Measurements from ENCODE around the gene AGPAT4.

AGPAT4 gene

GRCh38 chr6:161257793-161258457 lies 15.9 kb downstream of the AGPAT4 start:
- DNase-seq (ENCODE audit: low read depth in 4 of 4, low spot score in 1 of 4), result no peak

- no peak for DNase-seq (ENCODE audit: low read depth in 4 of 4, low spot score in 1 of 4)
Observed at GRCh38 chr6:161256407-161256806, 17.5 kb downstream of the AGPAT4 start.

DNA sequence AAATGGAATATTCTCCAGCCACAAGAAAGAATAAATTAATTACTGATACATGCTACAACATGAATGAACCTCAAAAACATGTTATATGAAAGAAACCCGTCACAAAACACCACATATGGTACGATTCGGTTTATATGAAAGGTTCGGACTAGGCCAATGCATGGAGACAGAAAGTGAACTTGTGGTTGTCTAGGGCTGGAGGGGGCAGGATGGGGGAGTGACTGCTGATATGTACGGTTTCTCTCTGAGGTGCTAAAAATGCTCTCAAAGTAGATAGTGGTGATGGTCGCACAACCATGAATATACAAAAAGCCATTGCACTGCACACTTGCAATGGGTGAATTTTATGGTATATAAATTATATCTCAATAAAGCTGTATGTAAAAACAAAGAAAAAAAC lies 18.3 kb downstream of the AGPAT4 start:
- DNase-seq (ENCODE audit: low read depth in 4 of 4, low spot score in 1 of 4), result no peak

- DNase-seq (ENCODE audit: low read depth in 4 of 4, low spot score in 1 of 4), result no peak
Observed at GRCh38 chr6:161254464-161255253, 19.2 kb downstream of the AGPAT4 start.

DNA sequence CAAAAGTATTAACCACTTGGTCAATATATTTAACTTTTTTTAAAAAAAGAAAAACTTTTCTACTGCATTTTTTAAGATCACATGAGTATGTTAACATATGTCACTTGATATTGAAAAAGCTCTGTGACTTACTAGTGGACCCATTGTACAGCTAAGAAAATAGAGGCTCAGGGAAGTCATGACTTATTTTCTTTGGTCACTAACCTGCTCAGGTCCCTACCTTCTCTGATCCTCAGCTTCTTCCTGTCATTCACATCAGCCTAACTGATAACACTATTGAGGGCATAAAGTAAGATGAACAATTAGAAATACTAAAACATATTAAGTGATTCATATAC lies 19.8 kb downstream of the AGPAT4 start:
- no peak for DNase-seq (ENCODE audit: low read depth in 4 of 4, low spot score in 1 of 4)

GRCh38 chr6:161251345-161251744 lies 22.5 kb downstream of the AGPAT4 start:
- DNase-seq (ENCODE audit: low read depth in 4 of 4, low spot score in 1 of 4), result no peak

GRCh38 chr6:161249327-161249726 lies 24.5 kb downstream of the AGPAT4 start:
- DNase-seq (ENCODE audit: low read depth in 4 of 4, low spot score in 1 of 4), result no peak

DNA sequence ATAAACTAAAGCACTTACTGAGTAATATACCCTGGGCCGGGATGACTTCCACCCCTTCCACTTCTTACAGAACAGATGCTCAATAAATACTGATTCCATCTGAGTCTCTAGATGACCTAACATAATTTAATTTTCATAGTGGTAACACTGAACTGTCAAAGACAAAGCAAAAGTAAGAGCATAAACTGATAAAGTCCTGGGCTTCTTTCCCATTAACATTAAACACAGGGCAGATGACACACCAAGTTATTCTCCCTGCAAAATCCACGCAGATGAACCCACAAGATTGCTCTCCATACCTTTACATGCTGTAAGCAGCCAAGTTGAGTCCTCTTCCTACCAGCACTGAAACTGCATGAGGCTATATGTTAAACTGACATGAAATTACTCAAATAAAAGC lies 27.1 kb downstream of the AGPAT4 start:
- no peak for DNase-seq (ENCODE audit: low read depth in 4 of 4, low spot score in 1 of 4)

DNA sequence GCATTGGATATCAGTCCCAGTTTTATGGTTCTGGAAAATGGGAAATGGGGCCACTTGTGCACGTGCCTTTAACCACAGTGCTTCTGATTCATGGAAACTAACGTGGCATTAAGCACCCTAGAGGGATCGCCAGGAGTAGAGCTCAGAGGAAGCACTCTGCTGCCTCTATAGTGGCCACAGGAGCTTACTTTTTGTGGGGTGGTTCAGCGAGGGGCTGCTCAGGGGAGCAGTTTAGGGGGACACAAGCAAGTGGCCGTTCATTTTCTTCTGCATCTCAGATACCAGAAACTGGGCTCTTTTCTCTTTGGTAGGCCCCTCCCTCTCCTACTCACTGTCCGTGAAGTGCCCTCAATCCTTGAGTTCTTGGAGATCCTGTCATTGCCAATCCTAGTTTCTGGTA lies 28.5 kb downstream of the AGPAT4 start:
- DNase-seq (ENCODE audit: low read depth in 4 of 4, low spot score in 1 of 4), result no peak

DNA sequence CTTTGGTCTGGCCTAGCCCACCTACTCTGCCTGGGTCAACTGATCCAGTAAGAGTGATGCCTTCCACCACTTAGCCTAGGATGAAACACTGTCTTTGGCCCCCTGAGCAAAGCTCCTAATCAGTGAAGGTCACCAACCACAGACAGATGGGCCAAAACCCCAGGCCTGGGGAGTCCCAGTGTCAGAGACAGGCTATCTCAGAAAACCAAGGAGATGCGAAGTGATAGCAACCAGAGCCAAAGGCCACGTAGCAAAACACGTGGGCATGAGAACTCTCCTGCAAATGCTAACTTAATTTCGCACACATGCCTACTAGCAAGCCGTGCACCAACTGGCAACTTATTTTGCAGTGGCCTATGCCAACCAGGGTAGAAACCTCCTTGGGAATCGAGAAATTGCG lies 29.1 kb downstream of the AGPAT4 start:
- no peak for DNase-seq (ENCODE audit: low read depth in 4 of 4, low spot score in 1 of 4)

- no peak for DNase-seq (ENCODE audit: low read depth in 4 of 4, low spot score in 1 of 4)
Observed at GRCh38 chr6:161242779-161243693, 30.8 kb downstream of the AGPAT4 start.

- no peak for DNase-seq (ENCODE audit: low read depth in 4 of 4, low spot score in 1 of 4)
Observed at GRCh38 chr6:161242113-161242512, 31.7 kb downstream of the AGPAT4 start.

DNA sequence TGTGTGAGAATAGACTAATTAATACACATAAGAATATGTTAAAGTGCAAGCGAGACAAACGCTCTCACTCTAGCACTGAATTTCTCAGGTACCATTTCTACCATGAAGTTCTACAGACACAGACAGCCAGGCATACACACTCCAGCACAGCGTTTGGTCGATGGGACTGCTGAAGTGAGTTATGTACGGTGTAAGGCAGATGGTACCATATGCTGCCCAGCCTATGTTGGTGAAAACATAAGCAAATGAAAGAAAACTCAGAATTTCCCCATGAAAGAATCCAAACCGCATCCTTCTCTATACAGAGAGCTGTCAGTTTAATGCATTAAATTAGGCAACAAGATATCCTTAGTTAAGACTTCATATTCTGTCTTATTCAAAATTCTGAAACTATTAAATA lies 34.9 kb downstream of the AGPAT4 start:
- no peak for DNase-seq (ENCODE audit: low read depth in 4 of 4, low spot score in 1 of 4)

- no peak for DNase-seq (ENCODE audit: low read depth in 4 of 4, low spot score in 1 of 4)
Observed at GRCh38 chr6:161238500-161238899, 35.4 kb downstream of the AGPAT4 start.

DNA sequence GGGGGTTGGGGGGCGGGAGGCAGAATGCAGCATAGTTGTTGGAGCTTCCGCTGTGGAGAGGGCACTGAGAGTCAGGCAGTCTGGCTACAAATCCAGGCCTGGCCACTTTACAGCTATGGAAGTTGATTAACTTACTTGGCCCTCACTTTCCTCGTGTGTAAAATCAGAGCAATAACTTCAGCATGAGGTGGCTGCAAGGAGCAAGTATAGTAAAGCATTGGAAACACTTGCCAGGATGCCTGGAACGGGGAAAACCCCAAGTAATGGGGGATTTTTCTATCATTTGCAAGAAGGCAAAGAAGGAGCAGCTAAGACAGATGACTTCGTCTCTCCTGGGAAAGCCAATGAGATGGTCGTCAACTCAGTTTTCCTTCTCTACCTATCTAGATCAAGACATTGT lies 35.8 kb downstream of the AGPAT4 start:
- no peak for DNase-seq (ENCODE audit: low read depth in 4 of 4, low spot score in 1 of 4)

DNA sequence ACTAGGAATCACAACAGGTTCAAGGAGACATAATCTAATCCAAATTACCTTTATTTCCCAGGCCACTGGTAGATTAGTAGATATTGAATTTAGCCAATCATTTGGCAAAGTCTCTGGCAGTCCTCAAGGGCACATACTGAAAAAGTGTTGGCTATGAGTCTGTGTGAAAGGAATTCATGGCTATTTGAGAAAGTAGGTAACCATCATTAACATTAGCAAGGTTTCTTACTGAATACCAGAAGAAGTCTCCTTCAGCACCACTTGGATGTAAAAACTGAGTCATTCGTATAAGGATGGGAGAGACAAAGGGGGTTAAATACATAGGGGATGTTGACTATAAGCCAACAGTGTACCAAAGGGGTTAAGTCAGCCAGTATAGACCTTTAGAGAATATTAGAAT lies 36.7 kb downstream of the AGPAT4 start:
- DNase-seq (ENCODE audit: low read depth in 4 of 4, low spot score in 1 of 4), result no peak

GRCh38 chr6:161235776-161236633 lies 37.9 kb downstream of the AGPAT4 start:
- DNase-seq (ENCODE audit: low read depth in 4 of 4, low spot score in 1 of 4), result no peak

DNA sequence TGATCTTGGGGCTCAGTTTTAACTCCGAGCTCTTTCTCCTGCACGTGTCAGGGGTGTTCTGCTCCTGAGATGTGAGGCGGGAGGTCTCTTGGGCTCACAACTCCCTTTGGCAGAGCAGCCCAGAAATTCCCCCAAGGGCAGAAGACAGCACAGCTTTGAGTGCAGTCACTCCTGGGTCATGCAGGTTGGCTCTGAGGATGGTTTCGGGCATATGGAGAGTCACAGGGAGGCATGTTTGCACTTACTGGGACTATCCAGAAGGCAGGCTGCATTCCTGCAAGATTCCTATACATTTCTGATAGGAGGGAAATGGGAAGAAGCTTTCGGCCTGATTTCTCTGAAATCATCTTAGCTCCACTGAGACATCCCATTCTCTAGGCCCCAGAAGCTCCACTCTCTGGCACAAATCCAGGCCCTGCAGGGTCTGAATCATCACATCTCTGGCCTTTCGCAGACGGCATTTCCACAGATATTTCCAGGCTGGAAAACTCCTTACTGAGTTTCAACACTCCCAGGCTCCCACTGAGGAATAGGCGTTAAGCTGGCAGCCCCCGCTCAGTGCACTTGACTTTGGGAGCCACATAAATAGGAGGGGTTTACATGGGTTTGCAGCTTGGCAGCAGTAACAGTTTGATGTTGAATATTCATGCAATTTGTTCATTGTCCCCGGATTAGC lies 39.7 kb downstream of the AGPAT4 start:
- no peak for DNase-seq (ENCODE audit: low read depth in 4 of 4, low spot score in 1 of 4)

GRCh38 chr6:161232467-161232866 lies 41.4 kb downstream of the AGPAT4 start:
- no peak for DNase-seq (ENCODE audit: low read depth in 4 of 4, low spot score in 1 of 4)

GRCh38 chr6:161232010-161232409 lies 41.9 kb downstream of the AGPAT4 start:
- no peak for DNase-seq (ENCODE audit: low read depth in 4 of 4, low spot score in 1 of 4)
